ENCODE results near the gene LYPD5.
A peak's percentile ranks its signal among the peaks of the same experiment; 100 is the strongest.
"Not testable (repeated sequence)": the region's sequence is repeated elsewhere in the genome, so short reads cannot be mapped to it uniquely, and the experiment has no call there.

Gene LYPD5

GRCh38 chr19:43802216-43802951 is at the start of gene LYPD5:
TSS of gene LYPD5 (minus strand) at chr19:43802447. CDS start at chr19:43802380, 67 bp downstream.
- DNase-seq (ENCODE audit: extremely low read depth in 1 of 2, low read depth in 1 of 2), result no peak

- DNase-seq (ENCODE audit: extremely low read depth in 1 of 2, low read depth in 1 of 2), result no peak
These were observed 46.6 kb upstream of the LYPD5 start for GRCh38 chr19:43848821-43849220.

DNA sequence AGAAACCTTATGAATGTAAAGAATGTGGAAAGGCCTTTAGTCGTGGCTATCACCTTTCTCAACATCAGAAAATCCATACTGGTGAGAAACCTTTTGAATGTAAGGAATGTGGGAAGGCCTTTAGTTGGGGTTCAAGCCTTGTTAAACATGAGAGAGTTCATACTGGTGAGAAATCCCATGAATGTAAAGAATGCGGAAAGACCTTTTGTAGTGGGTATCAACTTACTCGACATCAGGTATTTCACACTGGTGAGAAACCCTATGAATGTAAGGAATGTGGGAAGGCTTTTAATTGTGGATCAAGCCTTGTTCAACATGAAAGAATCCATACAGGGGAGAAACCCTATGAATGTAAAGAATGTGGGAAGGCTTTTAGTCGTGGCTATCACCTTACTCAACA is 45.6 kb upstream of the LYPD5 start:
- no peak for DNase-seq (ENCODE audit: extremely low read depth in 1 of 2, low read depth in 1 of 2)

DNA sequence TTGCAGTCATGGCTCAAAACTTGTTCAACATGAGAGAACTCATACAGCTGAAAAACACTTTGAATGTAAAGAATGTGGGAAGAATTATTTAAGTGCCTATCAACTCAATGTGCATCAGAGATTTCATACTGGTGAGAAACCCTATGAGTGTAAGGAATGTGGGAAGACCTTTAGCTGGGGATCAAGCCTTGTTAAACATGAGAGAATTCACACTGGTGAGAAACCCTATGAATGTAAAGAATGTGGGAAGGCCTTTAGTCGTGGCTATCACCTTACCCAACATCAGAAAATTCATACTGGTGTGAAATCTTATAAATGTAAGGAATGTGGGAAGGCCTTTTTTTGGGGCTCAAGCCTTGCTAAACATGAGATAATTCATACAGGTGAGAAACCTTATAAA is 45.0 kb upstream of the LYPD5 start:
- DNase-seq (ENCODE audit: extremely low read depth in 1 of 2, low read depth in 1 of 2), result no peak

- DNase-seq (ENCODE audit: extremely low read depth in 1 of 2, low read depth in 1 of 2), result no peak
These were observed 39.8 kb upstream of the LYPD5 start for GRCh38 chr19:43842007-43842406.

GRCh38 chr19:43839139-43839538 is 36.9 kb upstream of the LYPD5 start:
- DNase-seq (ENCODE audit: extremely low read depth in 1 of 2, low read depth in 1 of 2), result no peak

GRCh38 chr19:43826787-43827754 is 24.8 kb upstream of the LYPD5 start, which contains the start of gene ZNF283:
TSS of gene ZNF283 (plus strand) at chr19:43827321. CDS start at chr19:43833505, 6,184 bp downstream.
- peak; percentile 61 to 74 for DNase-seq (ENCODE audit: extremely low read depth in 1 of 2, low read depth in 1 of 2)

DNA sequence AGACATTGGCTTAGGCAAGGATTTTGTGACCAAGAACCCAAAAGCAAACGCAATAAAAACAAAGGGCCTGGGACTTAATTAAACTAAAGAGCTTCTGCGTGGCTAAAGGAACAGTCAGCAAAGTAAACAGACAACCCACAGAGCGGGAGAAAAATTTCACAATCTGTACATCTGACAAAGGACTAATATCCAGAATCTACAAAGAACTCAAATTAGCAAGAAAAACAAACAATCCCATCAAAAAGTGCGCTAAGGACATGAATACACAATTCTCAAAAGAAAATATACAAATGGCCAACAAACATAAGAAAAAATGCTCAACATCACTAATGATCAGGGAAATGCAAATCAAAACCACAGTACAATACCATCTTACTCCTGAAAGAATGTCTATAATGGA is 22.3 kb upstream of the LYPD5 start:
- not testable (repeated sequence) for DNase-seq (ENCODE audit: extremely low read depth in 1 of 2, low read depth in 1 of 2)

DNA sequence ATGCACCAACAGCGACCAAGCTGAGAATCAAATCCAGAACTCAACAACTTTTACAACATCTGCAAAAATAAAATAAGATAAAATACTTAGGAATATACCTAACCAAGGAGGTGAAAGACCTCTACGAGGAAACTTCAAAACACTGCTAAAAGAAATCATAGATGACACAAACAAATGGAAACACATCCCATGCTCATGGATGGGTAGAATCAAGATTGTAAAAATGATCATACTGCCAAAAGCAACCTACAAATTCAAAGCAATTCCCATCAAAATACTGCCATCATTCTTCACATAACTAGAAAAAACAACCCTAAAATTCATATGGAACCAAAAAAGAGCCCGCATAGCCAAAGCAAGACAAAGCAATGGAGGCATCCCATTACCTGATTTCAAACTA is 21.6 kb upstream of the LYPD5 start:
- not testable (repeated sequence) for DNase-seq (ENCODE audit: extremely low read depth in 1 of 2, low read depth in 1 of 2)

DNA sequence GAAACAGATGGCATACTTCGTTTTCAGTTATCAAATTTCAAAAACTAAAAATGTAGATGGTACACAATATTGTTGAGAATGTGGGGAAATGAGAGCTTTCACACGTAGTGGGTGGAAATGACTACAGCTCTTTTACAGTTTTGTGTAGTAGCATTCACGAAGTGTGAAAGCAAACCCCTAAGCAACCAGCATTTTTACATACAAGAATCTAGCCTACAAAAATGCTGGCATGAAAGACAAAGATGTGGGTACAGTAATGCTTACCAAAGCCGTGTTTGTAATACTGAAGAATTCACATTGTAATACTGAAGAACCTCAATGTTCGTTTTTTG is 18.6 kb upstream of the LYPD5 start:
- no peak for DNase-seq (ENCODE audit: extremely low read depth in 1 of 2, low read depth in 1 of 2)

DNA sequence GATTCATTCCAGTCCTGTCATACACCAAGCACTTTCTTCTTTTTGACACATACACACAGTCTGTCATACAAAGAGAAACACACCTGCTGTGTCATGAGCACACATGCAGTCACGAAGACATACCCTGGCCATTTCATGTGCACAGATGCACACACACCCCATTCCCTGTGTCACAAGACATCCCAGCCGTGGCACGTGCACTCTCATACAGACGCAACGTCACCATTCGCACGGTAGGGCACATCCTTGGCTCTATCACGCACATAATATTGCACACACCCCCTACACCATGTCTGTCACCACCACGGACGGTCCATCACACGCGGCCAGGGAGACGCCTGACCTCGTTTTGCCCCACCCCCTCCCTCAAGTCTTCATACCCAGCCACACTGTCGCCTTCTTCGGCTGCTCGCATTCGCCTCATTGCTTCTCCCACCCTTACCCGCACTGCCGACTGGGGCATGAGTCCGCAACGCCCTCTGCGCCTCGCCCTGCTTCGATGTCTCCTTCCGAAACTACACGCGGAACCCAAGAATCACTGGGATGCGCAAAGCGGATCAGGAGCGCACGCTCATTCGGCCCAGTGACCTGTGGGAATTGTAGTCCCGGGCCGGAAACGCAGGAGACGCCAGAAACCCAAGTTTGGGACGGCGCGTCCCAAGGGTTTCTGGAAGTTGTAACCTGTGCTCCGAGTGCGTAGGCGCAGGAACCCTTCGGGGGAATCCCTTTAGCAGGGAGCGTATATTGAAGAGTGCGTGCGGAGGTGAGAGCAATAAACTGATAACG is 18.0 kb upstream of the LYPD5 start:
- peak in 1 of 2 donors; percentile 11 for DNase-seq (ENCODE audit: extremely low read depth in 1 of 2, low read depth in 1 of 2)

- no peak for DNase-seq (ENCODE audit: extremely low read depth in 1 of 2, low read depth in 1 of 2)
These were observed 16.3 kb upstream of the LYPD5 start for GRCh38 chr19:43818500-43818899.

DNA sequence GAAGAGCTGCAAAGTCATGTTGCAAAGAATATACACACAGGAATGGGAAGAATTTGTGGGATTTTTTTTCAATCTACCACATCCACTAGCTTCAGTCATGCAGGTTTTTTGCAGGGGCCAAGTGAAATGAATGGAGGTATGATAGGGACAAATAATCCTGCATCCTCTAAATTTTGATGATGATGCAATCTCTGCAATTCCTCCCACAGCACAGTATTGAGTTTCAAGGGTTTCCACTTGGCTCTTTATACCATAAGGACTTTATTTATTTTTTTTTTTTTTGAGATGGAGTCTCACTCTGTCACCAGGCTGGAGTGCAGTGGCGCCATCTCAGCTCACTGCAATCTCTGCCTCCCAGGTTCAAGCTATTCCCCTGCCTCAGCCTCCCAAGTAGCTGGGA is 15.2 kb upstream of the LYPD5 start:
- not testable (repeated sequence) for DNase-seq (ENCODE audit: extremely low read depth in 1 of 2, low read depth in 1 of 2)

DNA sequence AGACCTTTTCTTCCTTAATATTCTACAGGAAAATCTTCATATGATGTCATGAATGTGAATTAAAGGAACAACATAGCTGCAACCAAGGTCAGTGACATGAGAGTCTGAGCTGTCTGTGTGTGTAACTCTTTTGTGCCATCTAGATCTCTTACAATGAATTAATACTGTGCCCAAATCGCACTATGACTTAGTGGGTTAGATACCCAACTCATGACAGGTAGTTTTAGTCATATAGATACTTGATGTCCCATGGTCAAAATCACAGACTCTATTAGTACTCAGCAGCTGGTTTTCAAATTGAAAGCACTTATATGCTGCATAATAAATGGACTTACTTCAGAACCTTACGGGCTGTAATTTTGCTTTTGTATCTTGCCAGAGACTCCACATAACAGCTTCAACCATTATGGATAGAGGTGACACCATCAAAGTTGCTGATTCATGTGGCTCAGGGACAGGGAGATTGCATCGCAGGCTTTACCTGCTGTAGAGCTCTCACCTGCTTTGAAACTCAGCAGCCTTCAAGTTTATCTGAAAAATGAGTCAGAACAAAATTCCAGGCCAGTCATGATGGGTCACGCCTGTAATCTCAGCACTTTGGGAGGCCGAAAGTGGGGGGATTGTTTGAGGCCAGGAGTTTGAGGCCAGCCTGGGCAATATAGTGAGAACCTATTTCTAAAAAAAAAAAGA is 12.6 kb upstream of the LYPD5 start:
- DNase-seq (ENCODE audit: extremely low read depth in 1 of 2, low read depth in 1 of 2), result no peak

DNA sequence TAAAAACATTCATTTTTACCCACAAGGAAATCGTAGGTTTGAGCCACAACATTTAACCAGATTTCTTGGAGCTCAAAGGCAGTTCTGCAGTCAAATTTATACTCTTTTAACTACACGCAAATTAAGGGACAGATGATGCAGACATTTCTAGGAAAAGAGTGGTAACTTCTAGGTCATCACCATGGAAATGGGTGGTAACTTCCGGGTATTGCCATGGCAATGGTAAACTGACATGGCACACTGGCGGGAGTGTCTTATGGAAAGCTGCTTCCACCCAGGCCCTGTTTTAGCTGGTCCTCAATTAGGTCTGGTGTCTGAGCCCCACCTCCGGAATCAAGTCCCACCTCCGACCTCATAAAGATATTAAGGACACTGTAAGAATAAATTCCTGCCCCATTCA is 10.4 kb upstream of the LYPD5 start:
- DNase-seq (ENCODE audit: extremely low read depth in 1 of 2, low read depth in 1 of 2), result no peak

DNA sequence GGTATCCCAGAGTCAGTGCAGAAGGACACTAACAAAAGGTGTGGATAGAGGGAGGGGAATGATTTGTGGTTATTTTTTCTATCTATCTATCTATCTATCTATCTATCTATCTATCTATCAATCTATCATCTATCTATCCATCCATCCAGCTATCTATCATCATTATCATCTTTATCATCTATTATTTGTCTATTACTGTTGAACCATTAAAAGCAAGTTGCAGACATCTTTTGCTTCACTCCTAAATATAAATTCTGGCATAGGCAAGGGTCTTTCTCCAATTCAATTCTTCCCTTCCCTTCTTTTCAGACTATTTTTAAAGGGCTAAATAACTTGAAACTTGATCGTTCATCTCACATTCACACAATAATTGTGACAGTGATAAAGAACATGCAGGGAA is 10.0 kb upstream of the LYPD5 start:
- no peak for DNase-seq (ENCODE audit: extremely low read depth in 1 of 2, low read depth in 1 of 2)

- DNase-seq (ENCODE audit: extremely low read depth in 1 of 2, low read depth in 1 of 2), result no peak
These were observed 9.6 kb upstream of the LYPD5 start for GRCh38 chr19:43811837-43812236.

DNA sequence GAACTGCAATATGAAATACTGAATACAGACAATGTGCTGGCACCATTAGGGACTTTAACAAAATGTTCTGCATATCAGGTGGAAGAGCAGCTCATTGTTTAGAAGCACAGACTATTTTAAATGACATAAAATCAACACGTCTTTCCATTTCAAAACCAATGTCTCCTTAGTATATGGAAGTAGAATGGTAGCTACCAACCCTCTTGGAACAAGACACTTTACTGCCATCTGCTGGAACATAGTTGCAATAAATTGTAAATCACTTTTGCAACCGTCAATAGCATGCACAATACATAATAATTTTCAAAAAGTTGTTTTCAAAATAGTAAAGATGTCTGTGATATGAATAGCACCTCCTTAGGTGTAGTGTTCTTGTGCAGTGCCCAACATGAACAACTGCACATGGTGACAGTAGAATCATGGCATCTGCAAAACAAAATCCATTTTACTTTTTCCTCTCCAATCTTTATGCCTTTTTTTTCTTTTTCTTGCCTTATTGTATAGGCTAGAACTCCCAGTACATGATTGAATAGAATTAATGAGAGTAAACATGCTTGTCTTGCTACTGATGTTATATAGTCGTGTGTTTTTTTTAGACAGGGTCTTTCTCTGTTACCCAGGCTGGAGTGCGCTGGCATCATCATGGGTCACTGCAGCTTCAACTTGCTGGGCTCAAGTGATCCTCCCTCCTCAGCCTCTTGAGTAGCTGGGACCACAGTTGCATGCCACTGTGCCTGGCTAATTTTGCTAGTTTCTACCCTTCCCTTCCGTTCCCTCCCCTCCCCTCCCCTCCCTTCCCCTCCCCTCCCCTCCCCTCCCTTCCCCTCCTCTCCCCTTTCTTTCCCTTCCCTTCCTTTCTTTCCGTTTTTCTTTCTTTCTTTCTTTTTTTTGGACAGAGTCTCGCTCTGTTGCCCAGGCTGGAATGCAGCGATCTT is 7.8 kb upstream of the LYPD5 start:
- DNase-seq (ENCODE audit: extremely low read depth in 1 of 2, low read depth in 1 of 2), result no peak

DNA sequence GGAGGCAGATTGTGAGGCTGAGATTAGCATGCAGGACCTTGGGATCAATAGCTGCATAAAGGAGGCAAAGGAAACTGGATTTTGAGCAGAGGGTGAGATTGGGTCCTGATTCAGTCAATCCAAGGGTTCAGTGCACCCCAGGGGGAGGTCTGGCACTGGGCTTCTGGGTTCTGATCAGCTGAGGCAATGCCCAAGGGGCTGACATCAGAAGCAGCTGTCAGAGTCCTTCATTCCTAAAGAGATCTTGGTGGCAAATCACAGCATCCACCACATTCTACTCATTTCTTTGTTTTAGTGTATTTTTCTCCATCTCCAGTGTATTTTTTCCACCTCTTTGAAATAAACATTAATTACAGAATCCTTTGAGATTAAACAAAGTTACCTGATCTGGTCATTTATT is 5.4 kb upstream of the LYPD5 start:
- DNase-seq (ENCODE audit: extremely low read depth in 1 of 2, low read depth in 1 of 2), result no peak

DNA sequence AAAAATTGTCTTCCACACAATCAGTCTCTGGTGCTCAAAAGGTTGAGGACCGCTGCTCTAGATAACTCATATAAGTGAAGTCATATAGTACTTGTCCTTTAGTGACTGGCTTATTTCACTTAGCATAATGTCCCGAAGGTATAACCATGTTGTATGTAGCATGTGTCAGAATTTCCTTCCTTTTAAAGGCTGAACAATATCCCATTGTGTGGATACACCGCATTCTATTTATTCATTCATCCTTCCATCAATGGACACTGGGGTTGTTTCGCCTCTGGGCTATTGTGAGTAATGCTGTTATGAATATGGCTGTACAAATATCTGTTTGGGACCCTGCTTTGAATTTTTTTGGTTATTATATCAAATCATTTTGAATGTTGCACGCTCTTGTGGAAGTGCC is 4.6 kb upstream of the LYPD5 start:
- DNase-seq (ENCODE audit: extremely low read depth in 1 of 2, low read depth in 1 of 2), result no peak

Measured in stimulated activated CD8-positive, alpha-beta memory T cell treated with anti-CD3 and anti-CD28 coated beads, Interleukin-7, amount 100 ng/mL, for 48 hours (primary cell).